GM04503 (cell line): Measurements from ENCODE around the gene TYROBP.
"Not testable (repeated sequence)": the region's sequence is repeated elsewhere in the genome, so short reads cannot be mapped to it uniquely, and the experiment has no call there.

Source experiments
- DNase-seq: peaks from one replicate; pipeline ENCODE4 v3.0.0-alpha.2; 2012; ENCODE audit warnings: low read depth

TYROBP gene

GRCh38 chr19:35899547-35900214 lies 8.4 kb downstream of the TYROBP start:
- DNase-seq, result no peak

- DNase-seq, result no peak
Measured at GRCh38 chr19:35898499-35898809, 9.6 kb downstream of the TYROBP start.

- no peak for DNase-seq
Measured at GRCh38 chr19:35897706-35898451, 10.2 kb downstream of the TYROBP start.

GRCh38 chr19:35896643-35897040 lies 11.5 kb downstream of the TYROBP start:
- no peak for DNase-seq

- no peak for DNase-seq
Measured at GRCh38 chr19:35895911-35896642, 12.0 kb downstream of the TYROBP start.

GRCh38 chr19:35894342-35894741 lies 13.8 kb downstream of the TYROBP start:
- DNase-seq, result no peak

- not testable (repeated sequence) for DNase-seq
Measured at GRCh38 chr19:35891819-35892218, 16.3 kb downstream of the TYROBP start.

GRCh38 chr19:35890113-35890650 lies 17.9 kb downstream of the TYROBP start:
- no peak for DNase-seq

- no peak for DNase-seq
Measured at GRCh38 chr19:35889370-35890112, 18.6 kb downstream of the TYROBP start.

- DNase-seq, result no peak
Measured at GRCh38 chr19:35888398-35888797, 19.7 kb downstream of the TYROBP start.

GRCh38 chr19:35887197-35887596 lies 20.9 kb downstream of the TYROBP start:
- DNase-seq, result no peak

GRCh38 chr19:35885904-35886303 lies 22.2 kb downstream of the TYROBP start:
- DNase-seq, result no peak

- DNase-seq, result no peak
Measured at GRCh38 chr19:35885225-35885738, 22.8 kb downstream of the TYROBP start.

- DNase-seq, result no peak
Measured at GRCh38 chr19:35883882-35884281, 24.2 kb downstream of the TYROBP start.

GRCh38 chr19:35882114-35882832 lies 25.8 kb downstream of the TYROBP start:
- peak; percentile 53 for DNase-seq

GRCh38 chr19:35879770-35880317 lies 28.3 kb downstream of the TYROBP start:
- peak; percentile 54 for DNase-seq

- no peak for DNase-seq
Measured at GRCh38 chr19:35879068-35879467, 29.0 kb downstream of the TYROBP start.

- no peak for DNase-seq
Measured at GRCh38 chr19:35874392-35874930, 33.6 kb downstream of the TYROBP start.

GRCh38 chr19:35872180-35872579 lies 35.9 kb downstream of the TYROBP start:
- no peak for DNase-seq

GRCh38 chr19:35871611-35872010 lies 36.5 kb downstream of the TYROBP start:
- DNase-seq, result no peak

GRCh38 chr19:35870798-35871197 lies 37.3 kb downstream of the TYROBP start:
- DNase-seq, result no peak
